GM12891 (cell line): ENCODE measurements around the gene CCNF.

Source experiments
- DNase-seq: peaks from one replicate; pipeline ENCODE4 v3.0.0; 2011; ENCODE audit warnings: low spot score; ENCODE audit not compliant: insufficient read length
- FAIRE-seq: peaks from 2 replicates; lab custom pipeline; 2011; peaks lifted over from hg19 to GRCh38; lab: Jason Lieb, UNC
- PAX5 ChIP-seq: IDR thresholded peaks from 2 replicates; pipeline ENCODE4 v1.6.1; 2011; ENCODE audit warnings: low read length, moderate library complexity, mild to moderate bottlenecking; ENCODE audit not compliant: insufficient read depth, severe bottlenecking
- POLR2A ChIP-seq: IDR thresholded peaks from 2 replicates; pipeline ENCODE4 v1.6.1; 2011; ENCODE audit warnings: low read depth, low read length, control low read depth
- POLR2AphosphoS5 ChIP-seq: IDR thresholded peaks from 2 replicates; pipeline ENCODE4 v1.6.1; 2011; ENCODE audit warnings: low read depth, low read length, control low read depth
- POU2F2 ChIP-seq: IDR thresholded peaks from 2 replicates; pipeline ENCODE4 v1.6.1; 2011; ENCODE audit warnings: low read depth, mild to moderate bottlenecking, control low read depth, low read length, moderate library complexity
- SPI1 ChIP-seq: IDR thresholded peaks from 2 replicates; pipeline ENCODE4 v1.6.1; 2011; ENCODE audit warnings: low read depth, low read length, control low read depth
- TAF1 ChIP-seq: IDR thresholded peaks from 2 replicates; pipeline ENCODE4 v1.6.1; 2011; ENCODE audit warnings: low read depth, low read length, control low read depth

The CCNF gene

GRCh38 chr16:2486645-2487516 is 57.6 kb downstream of the CCNF start:
- FAIRE-seq (peak; percentile 98), DNase-seq (peak; percentile 86)
- TF ChIP-seq SPI1 (0 out of 2 replicates have a peak, but pooled peaks have one; percentile 19), TAF1 (no peak), POU2F2 (0 out of 2 replicates have a peak, but pooled peaks have one; percentile 44)

GRCh38 chr16:2487517-2487842 is 58.2 kb downstream of the CCNF start:
- FAIRE-seq: no peak
- no peak for TF ChIP-seq TAF1
- TF ChIP-seq POU2F2: no peak
- no peak for TF ChIP-seq SPI1
- no peak for TF ChIP-seq POLR2AphosphoS5
- TF ChIP-seq POLR2A: no peak
- no peak for TF ChIP-seq PAX5

GRCh38 chr16:2487903-2488531 is 58.8 kb downstream of the CCNF start:
- no peak for DNase-seq
- no peak for FAIRE-seq
- no peak for TF ChIP-seq PAX5
- no peak for TF ChIP-seq TAF1
- no peak for TF ChIP-seq POU2F2
- TF ChIP-seq POLR2A: no peak
- no peak for TF ChIP-seq POLR2AphosphoS5
- TF ChIP-seq SPI1: no peak

More at GRCh38 chr16:2487517-2487842, 58.2 kb downstream of the CCNF start:
- DNase-seq: no peak

GRCh38 chr16:2489581-2489980 is 60.3 kb downstream of the CCNF start:
- DNase-seq (no peak), FAIRE-seq (no peak)
- TF ChIP-seq PAX5 (no peak), SPI1 (no peak), POLR2AphosphoS5 (no peak), POLR2A (no peak), POU2F2 (no peak), TAF1 (no peak)

GRCh38 chr16:2490190-2491105 is 61.2 kb downstream of the CCNF start:
- FAIRE-seq (no peak), DNase-seq (no peak)
- no peak for TF ChIP-seq POLR2AphosphoS5
- TF ChIP-seq POLR2A: no peak
- no peak for TF ChIP-seq SPI1
- no peak for TF ChIP-seq POU2F2
- TF ChIP-seq PAX5: no peak
- no peak for TF ChIP-seq TAF1

GRCh38 chr16:2492292-2492691 is 63.0 kb downstream of the CCNF start:
- TF ChIP-seq POU2F2: no peak
- DNase-seq: no peak
- FAIRE-seq: no peak

- TF ChIP-seq TAF1: no peak
- no peak for TF ChIP-seq PAX5
- no peak for TF ChIP-seq POU2F2
- TF ChIP-seq SPI1: no peak
- no peak for TF ChIP-seq POLR2A
- TF ChIP-seq POLR2AphosphoS5: no peak
- DNase-seq (no peak), FAIRE-seq (no peak)
These were observed 64.4 kb downstream of the CCNF start for GRCh38 chr16:2493605-2494004.

GRCh38 chr16:2494616-2495015 is 65.4 kb downstream of the CCNF start:
- FAIRE-seq (no peak), DNase-seq (no peak)
- TF ChIP-seq POU2F2 (no peak), POLR2A (no peak), TAF1 (no peak), SPI1 (no peak), POLR2AphosphoS5 (no peak), PAX5 (no peak)

- FAIRE-seq (no peak), DNase-seq (no peak)
- TF ChIP-seq POLR2A (no peak), SPI1 (no peak), POLR2AphosphoS5 (no peak), TAF1 (no peak), POU2F2 (no peak), PAX5 (no peak)
These were observed 65.8 kb downstream of the CCNF start for GRCh38 chr16:2495041-2495440.
